Transverse colon (tissue), 4 donors: Measurements from ENCODE around the gene BAAT. TPM values are rescaled to one million over a fixed set of nuclear protein-coding genes. Genes with fewer than 3 reads are reported as not detected.
"Not testable (repeated sequence)": the region's sequence is repeated elsewhere in the genome, so short reads cannot be mapped to it uniquely, and the experiment has no call there.

ENCODE experiments used
- DNase-seq: peaks from one replicate; pipeline ENCODE4 v3.0.0-alpha.2; 2019
- H3K27ac ChIP-seq, 4 donors: fragments of 200-600 bp; sonication (generic); 2 replicates each; pipeline ENCODE4 v1.5.1; 2016 to 2018; ENCODE audit warnings: inconsistent platforms in 4 of 4
- H3K27me3 ChIP-seq: fragments of 200-600 bp; sonication (generic); 2 replicates; pipeline ENCODE4 v1.5.1; 2017; ENCODE audit warnings: inconsistent platforms
- H3K36me3 ChIP-seq, 4 donors: fragments of 200-600 bp; sonication (generic); 2 replicates each; pipeline ENCODE4 v1.5.1; 2017 to 2019; ENCODE audit warnings: inconsistent platforms in 4 of 4
- H3K4me1 ChIP-seq, 4 donors: fragments of 200-600 bp; sonication (generic); 2 replicates each; pipeline ENCODE4 v1.5.1; 2017 to 2020; ENCODE audit warnings: inconsistent platforms in 4 of 4
- H3K4me3 ChIP-seq, 4 donors: fragments of 200-600 bp; sonication (generic); 1 replicate in 1 of 4; 2 replicates in 3 of 4; pipeline versions ENCODE4 v1.5.1 to v1.6.1; 2017 to 2019; ENCODE audit warnings: inconsistent platforms in 4 of 4
- H3K9me3 ChIP-seq, 2 donors: fragments of 200-600 bp; sonication (generic); 2 replicates each; pipeline ENCODE4 v1.5.1; 2017 to 2019; ENCODE audit warnings: inconsistent platforms in 2 of 2
- EP300 ChIP-seq: sonication (generic); formaldehyde crosslinking; IDR thresholded peaks from one replicate; pipeline ENCODE4 v1.6.1; 2017; ENCODE audit warnings: antibody characterized with exemption, low read depth
- POLR2A ChIP-seq: fragments of 450-650 bp; IDR thresholded peaks from one replicate; pipeline ENCODE4 v1.6.1; 2016; ENCODE audit warnings: antibody characterized with exemption, mild to moderate bottlenecking, moderate library complexity
- POLR2AphosphoS5 ChIP-seq, 3 donors: sonication (generic); formaldehyde crosslinking; IDR thresholded peaks; one replicate each; pipeline ENCODE4 v1.6.1; 2016; ENCODE audit warnings: antibody characterized with exemption in 3 of 3
- WGBS, 2 donors: methylation state at CpG; one replicate each; pipeline ENCODE4 v1.1.5; 2018; ENCODE audit warnings: low coverage in 1 of 2; 5-methylcytosine and 5-hydroxymethylcytosine counted together
- in situ Hi-C, 4 donors: fragments of 200-750 bp; cut with MboI; loops; one replicate each; pipeline versions ENCODE4 v1.15.0 to v1.15.1; 2017; ENCODE audit warnings: low sequenced_read_pairs in 3 of 4, low pct_ligation_motif_present in 1 of 4, low pct_unique_long_range_greater_than_20kb in 1 of 4
- intact Hi-C: fragments of 100-400 bp; cut with DNase I; formaldehyde crosslinking; loops from one replicate; pipeline ENCODE4 v1.15.1; 2023; ENCODE audit warnings: low total_unique reads
- total RNA-seq, 4 donors: library from RNA; depleted of rRNA; stranded (reverse); fragments of >200 nt; gene quantifications; one replicate each; pipeline ENCODE4 v1.1.0, GENCODE V29; 2016
- TF ChIP-seq, protein P1 (sequence below), 5 experiments: fragments of 200-600 bp in 3 of 5; fragments of 450-650 bp in 2 of 5; sonication (generic) in 3 of 5; IDR thresholded peaks; 1 replicate in 2 of 5; 2 replicates in 3 of 5; pipeline ENCODE4 v1.5.1; 2016 to 2017; ENCODE audit warnings: antibody characterized with exemption in 5 of 5, inconsistent platforms in 3 of 5, mild to moderate bottlenecking in 2 of 5, moderate library complexity in 1 of 5

The BAAT gene
- total RNA-seq, result under 1 TPM in 1 of 4 donors, not detected in 3; 0.14 TPM

DNA sequence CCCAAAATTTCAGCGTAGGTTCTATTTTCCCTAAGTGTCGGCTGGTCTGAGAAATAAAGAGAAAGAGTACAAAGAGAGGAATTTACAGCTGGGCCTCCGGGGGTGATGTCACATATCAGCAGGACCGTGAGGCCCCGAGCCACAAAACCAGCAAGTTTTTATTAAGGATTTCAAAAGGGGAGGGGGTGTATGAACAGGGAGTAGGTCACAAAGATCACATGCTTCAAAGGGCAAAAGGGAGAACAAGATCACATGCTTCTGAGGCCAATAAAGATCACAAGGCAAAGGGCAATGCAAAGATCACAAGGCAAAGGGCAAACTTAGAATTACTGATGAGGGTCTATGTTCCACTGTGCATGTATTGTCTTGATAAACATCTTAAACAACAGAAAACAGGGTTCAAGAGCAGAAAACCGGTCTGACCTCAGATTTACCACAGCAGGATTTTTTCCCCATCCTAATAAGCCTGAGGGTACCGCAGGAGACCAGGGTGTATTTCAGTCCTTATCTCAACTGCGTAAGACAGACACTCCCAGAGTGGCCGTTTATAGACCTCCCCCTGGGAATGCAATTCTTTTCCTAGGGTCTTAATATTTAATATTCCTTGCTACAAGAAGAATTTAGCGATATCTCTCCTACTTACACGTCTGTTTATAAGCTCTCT, at the start of gene BAAT:
BAAT (minus strand) TSS at position 134 of the 664 bp plus-strand sequence. CDS start 13,602 bp downstream, outside the sequence.
- H3K4me3 ChIP-seq, H3K4me1 ChIP-seq, H3K36me3 ChIP-seq, DNase-seq, H3K27me3 ChIP-seq, H3K27ac ChIP-seq, in situ Hi-C loops, intact Hi-C loops: not testable (repeated sequence)
- H3K9me3 ChIP-seq, result peaks cover 8 to 11% of the 10 kb centered on the region in 2 donors
- WGBS, 2 donors, result 90 to 94% methylated on average over 9 to 11 of the region's 11 CpGs

DNA sequence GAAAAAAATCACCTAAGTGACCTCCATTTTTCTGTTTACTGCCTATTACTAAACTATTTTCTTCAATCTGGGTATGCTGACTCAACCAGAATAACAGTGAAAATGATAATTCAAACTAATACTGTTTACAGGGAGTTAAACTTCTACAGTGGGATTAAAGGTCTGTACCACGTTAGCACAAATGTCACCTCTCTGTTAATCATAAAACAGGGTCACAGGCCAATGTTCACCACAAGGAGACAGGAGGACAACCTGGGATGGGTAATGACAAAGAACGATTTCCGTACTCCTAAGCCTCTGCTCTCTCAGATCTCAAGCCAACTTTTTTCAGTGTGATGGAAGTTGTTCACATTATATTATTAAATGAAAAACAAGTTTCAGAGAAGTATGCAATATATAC, 48.4 kb upstream of the BAAT start:
- H3K4me1 ChIP-seq, result no peaks in the 10 kb centered on the region
- 71 to 74% methylated on average over 3 of the region's 3 CpGs for WGBS, 2 donors

DNA sequence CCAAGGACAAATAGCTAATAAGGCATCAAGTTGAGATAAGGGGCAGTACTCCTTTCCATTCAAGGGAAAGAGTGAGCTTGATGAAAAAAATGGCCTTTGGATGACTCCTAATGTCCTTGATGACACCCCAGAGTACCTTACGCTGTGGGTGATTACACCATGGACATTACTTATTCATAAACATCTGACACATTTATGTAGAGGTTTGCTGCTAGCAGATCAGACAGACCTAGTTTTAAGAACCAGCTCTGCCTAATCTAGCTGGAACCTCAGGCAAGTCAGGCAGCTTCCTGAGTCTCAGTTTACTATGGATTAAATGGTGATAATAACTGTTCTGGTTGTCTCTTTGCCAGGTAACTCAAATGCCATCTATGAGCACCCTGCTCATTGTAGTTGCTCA, 47.9 kb upstream of the BAAT start:
- H3K4me1 ChIP-seq, result no peaks in the 10 kb centered on the region
- no peak for TF ChIP-seq EP300
- TF ChIP-seq POLR2A, result no peak
- TF ChIP-seq POLR2AphosphoS5 (IDR thresholded peaks at IDR 0.05), result no peak
- TF ChIP-seq, protein P1, sequence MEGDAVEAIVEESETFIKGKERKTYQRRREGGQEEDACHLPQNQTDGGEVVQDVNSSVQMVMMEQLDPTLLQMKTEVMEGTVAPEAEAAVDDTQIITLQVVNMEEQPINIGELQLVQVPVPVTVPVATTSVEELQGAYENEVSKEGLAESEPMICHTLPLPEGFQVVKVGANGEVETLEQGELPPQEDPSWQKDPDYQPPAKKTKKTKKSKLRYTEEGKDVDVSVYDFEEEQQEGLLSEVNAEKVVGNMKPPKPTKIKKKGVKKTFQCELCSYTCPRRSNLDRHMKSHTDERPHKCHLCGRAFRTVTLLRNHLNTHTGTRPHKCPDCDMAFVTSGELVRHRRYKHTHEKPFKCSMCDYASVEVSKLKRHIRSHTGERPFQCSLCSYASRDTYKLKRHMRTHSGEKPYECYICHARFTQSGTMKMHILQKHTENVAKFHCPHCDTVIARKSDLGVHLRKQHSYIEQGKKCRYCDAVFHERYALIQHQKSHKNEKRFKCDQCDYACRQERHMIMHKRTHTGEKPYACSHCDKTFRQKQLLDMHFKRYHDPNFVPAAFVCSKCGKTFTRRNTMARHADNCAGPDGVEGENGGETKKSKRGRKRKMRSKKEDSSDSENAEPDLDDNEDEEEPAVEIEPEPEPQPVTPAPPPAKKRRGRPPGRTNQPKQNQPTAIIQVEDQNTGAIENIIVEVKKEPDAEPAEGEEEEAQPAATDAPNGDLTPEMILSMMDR (IDR thresholded peaks at IDR 0.05), result no peak
- no peak for DNase-seq
- H3K9me3 ChIP-seq, result no peaks in the 10 kb centered on the region
- WGBS, 2 donors, result 79% methylated on average over 1 of the region's 1 CpG; no CpG with 5 or more reads in 1 of the 2 donors
- H3K27me3 ChIP-seq, result no peaks in the 10 kb centered on the region
- H3K36me3 ChIP-seq, result no peaks in the 10 kb centered on the region
- no peak overlapping the region for H3K27ac ChIP-seq
- no peak overlapping the region for H3K4me3 ChIP-seq
- in situ Hi-C loops (no loop called here), intact Hi-C loops (loop anchor here (1.0 kb wide), 1 partner anchor 28 kb away; no protein-coding TSS in a partner anchor)

More for the DNA sequence above, 48.4 kb upstream of the BAAT start:
- no peaks in the 10 kb centered on the region for H3K36me3 ChIP-seq
- TF ChIP-seq EP300 (no peak), POLR2A (no peak), POLR2AphosphoS5 (IDR thresholded peaks at IDR 0.05) (no peak)
- TF ChIP-seq, protein P1 (IDR thresholded peaks at IDR 0.05), result no peak
- no peaks in the 10 kb centered on the region for H3K27me3 ChIP-seq
- no peak overlapping the region for H3K27ac ChIP-seq
- H3K4me3 ChIP-seq, result no peak overlapping the region
- in situ Hi-C loops (no loop called here), intact Hi-C loops (loop anchor here (1.0 kb wide), 1 partner anchor 29 kb away; no protein-coding TSS in a partner anchor)
- DNase-seq, result no peak
- no peaks in the 10 kb centered on the region for H3K9me3 ChIP-seq

DNA sequence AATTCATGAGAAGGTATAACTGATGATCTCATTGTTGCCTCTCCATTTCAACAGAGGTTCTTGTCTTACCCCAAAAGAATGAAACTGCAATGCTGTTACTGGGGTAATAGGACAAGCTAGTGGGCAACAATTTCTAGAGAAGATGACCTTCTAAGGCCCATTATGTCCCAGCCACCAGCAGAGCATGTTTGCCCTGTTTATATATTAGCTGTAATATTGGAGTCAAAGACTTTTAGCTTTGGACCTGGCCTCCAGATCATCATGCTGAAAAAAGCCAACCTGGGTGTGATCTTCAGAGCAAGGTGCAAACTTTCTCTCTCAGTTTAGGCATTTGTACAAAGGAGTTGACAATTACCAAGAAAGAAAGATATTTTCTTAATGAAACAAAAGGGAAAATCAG, 47.4 kb upstream of the BAAT start:
- intact Hi-C loops (no loop called here), in situ Hi-C loops (no loop called here)
- Histone ChIP-seq H3K4me1 (no peaks in the 10 kb centered on the region), H3K4me3 (no peak overlapping the region), H3K36me3 (no peaks in the 10 kb centered on the region), H3K27me3 (no peaks in the 10 kb centered on the region), H3K27ac (no peak overlapping the region), H3K9me3 (no peaks in the 10 kb centered on the region)
- no peak for DNase-seq
- TF ChIP-seq POLR2A, result no peak
- TF ChIP-seq, protein P1 (IDR thresholded peaks at IDR 0.05), result no peak
- no peak for TF ChIP-seq POLR2AphosphoS5 (IDR thresholded peaks at IDR 0.05)
- no peak for TF ChIP-seq EP300

- intact Hi-C loops, result no loop called here
- H3K27ac ChIP-seq, result no peak overlapping the region
- no peaks in the 10 kb centered on the region for H3K4me1 ChIP-seq
- 89 to 100% methylated on average over 2 to 7 of the region's 7 CpGs for WGBS, 2 donors
- no peak for DNase-seq
- H3K27me3 ChIP-seq, result no peaks in the 10 kb centered on the region
- H3K4me3 ChIP-seq, result no peak overlapping the region
- H3K36me3 ChIP-seq, result no peaks in the 10 kb centered on the region
- H3K9me3 ChIP-seq, result no peaks in the 10 kb centered on the region
- TF ChIP-seq POLR2A, result no peak
- no peak for TF ChIP-seq POLR2AphosphoS5 (IDR thresholded peaks at IDR 0.05)
- no peak for TF ChIP-seq EP300
- TF ChIP-seq, protein P1 (IDR thresholded peaks at IDR 0.05), result no peak
- in situ Hi-C loops, result no loop called here
Observed at GRCh38 chr9:101429736-101430135, 44.9 kb upstream of the BAAT start.
